AG10803 (cell line): ENCODE measurements around the gene NEDD4L.

Experiments used
- DNase-seq: peaks from one replicate; pipeline ENCODE4 v3.0.0; 2010; ENCODE audit warnings: low read depth
- H3K4me3 ChIP-seq: 2 replicates; pipeline ENCODE4 v1.5.1; 2011; ENCODE audit warnings: mild to moderate bottlenecking, low read length, control low read depth
- TF ChIP-seq, protein P1 (sequence below): conservative IDR thresholded peaks from 2 replicates; pipeline ENCODE4 v1.5.1; 2011; ENCODE audit warnings: mild to moderate bottlenecking, low read length, control low read depth, inconsistent platforms

NEDD4L gene

GRCh38 chr18:58267493-58267892, 223.5 kb downstream of the NEDD4L start:
- no peak overlapping the region for H3K4me3 ChIP-seq
- TF ChIP-seq, protein P1, sequence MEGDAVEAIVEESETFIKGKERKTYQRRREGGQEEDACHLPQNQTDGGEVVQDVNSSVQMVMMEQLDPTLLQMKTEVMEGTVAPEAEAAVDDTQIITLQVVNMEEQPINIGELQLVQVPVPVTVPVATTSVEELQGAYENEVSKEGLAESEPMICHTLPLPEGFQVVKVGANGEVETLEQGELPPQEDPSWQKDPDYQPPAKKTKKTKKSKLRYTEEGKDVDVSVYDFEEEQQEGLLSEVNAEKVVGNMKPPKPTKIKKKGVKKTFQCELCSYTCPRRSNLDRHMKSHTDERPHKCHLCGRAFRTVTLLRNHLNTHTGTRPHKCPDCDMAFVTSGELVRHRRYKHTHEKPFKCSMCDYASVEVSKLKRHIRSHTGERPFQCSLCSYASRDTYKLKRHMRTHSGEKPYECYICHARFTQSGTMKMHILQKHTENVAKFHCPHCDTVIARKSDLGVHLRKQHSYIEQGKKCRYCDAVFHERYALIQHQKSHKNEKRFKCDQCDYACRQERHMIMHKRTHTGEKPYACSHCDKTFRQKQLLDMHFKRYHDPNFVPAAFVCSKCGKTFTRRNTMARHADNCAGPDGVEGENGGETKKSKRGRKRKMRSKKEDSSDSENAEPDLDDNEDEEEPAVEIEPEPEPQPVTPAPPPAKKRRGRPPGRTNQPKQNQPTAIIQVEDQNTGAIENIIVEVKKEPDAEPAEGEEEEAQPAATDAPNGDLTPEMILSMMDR, result no peak
- peak; percentile 44 for DNase-seq

- peak; percentile 40 for DNase-seq
- TF ChIP-seq, protein P1, result no peak
Measured at GRCh38 chr18:58268849-58269248, 224.8 kb downstream of the NEDD4L start.

DNA sequence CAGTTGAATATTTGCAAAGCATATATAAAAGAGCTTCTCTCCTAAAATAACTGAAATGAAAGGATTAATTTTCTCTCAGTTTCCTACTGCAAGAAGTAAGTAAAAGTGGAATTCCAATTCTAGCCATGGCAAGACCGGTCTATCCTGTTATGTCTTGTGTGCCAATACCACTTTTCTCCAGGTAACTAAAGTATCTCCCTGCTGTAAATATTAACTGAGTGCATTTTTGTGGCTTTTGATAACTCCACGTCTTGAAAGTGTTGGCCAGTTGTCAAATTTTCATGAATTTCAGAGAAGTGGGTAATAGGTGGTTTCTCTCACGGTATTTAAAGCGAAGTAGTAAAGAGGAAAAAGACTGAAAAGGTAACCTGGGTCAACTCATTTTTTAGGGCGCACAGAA, 225.9 kb downstream of the NEDD4L start:
- TF ChIP-seq, protein P1, result no peak
- DNase-seq, result no peak
- no peak overlapping the region for H3K4me3 ChIP-seq

More at GRCh38 chr18:58268849-58269248, 224.8 kb downstream of the NEDD4L start:
- no peak overlapping the region for H3K4me3 ChIP-seq

DNA sequence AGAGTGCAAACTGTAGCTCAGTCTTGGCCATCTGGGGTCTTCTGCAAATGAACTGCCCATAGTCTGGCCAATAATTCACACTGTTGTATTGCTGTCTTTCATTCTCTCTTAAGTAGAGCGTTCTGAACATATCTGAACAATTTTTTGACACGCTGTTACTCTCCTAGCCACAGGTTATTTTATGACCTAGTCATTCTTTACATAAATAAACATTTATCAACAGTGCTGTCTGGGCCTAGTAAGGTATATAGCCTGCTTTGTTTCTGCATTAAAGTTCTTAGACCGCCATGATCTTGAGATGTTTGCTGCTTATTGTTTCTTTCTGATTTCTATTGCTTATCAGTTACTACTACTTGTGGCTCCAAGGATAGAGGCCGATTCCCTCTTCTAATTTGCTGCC, 226.4 kb downstream of the NEDD4L start:
- H3K4me3 ChIP-seq, result no peak overlapping the region
- TF ChIP-seq, protein P1, result no peak
- no peak for DNase-seq

- DNase-seq, result no peak
- H3K4me3 ChIP-seq, result no peak overlapping the region
- TF ChIP-seq, protein P1, result no peak
Measured at GRCh38 chr18:58271770-58272169, 227.7 kb downstream of the NEDD4L start.

DNA sequence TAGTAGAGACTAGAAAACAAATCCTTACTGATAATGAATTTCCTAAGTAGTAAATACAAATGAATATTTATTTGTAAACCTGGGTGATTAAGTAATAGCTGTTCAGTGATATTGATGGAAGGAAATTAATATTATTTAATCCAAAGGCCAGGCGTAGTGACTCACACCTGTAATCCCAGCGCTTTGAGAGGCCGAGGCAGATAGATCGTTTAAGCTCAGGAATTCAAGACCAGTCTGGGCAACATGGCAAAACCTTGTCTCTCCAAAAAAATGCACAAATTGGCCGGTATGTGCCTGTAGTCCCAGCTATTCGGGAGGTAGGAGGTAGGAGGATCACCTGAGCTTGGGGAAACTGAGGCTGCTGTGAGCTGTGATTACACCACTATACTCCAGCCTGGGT, 228.2 kb downstream of the NEDD4L start:
- TF ChIP-seq, protein P1, result no peak
- DNase-seq, result no peak
- no peak overlapping the region for H3K4me3 ChIP-seq

- DNase-seq, result no peak
- no peak overlapping the region for H3K4me3 ChIP-seq
- TF ChIP-seq, protein P1, result no peak
Measured at GRCh38 chr18:58272779-58273435, 228.9 kb downstream of the NEDD4L start.
